ENCODE data around the gene COL24A1. TPM values are rescaled to one million over a fixed set of nuclear protein-coding genes. Genes with fewer than 3 reads are reported as not detected.
"Not testable (repeated sequence)": the region's sequence is repeated elsewhere in the genome, so short reads cannot be mapped to it uniquely, and the experiment has no call there.

Gene COL24A1
- total and polyA plus RNA-seq, 2 experiments from 2014 or later, result 0.32 to 0.54 TPM

- no peak for TF ChIP-seq CTCF (IDR thresholded peaks at IDR 0.05; ENCODE audit: low read depth, low read length)
- H3K36me3 ChIP-seq, result no peaks in the 10 kb centered on the region
- no peak for DNase-seq (ENCODE audit: low read depth in 1 of 2, low spot score in 1 of 2)
- H3K9me3 ChIP-seq (ENCODE audit: low read depth), result no peaks in the 10 kb centered on the region
- H3K27me3 ChIP-seq, result no peaks in the 10 kb centered on the region
- H3K27ac ChIP-seq, result no peak overlapping the region
- H3K4me3 ChIP-seq, result no peak overlapping the region
- H3K4me1 ChIP-seq (ENCODE audit: low read depth), result no peaks in the 10 kb centered on the region
Observed at GRCh38 chr1:85983316-85983715, 173.3 kb downstream of the COL24A1 start.

DNA sequence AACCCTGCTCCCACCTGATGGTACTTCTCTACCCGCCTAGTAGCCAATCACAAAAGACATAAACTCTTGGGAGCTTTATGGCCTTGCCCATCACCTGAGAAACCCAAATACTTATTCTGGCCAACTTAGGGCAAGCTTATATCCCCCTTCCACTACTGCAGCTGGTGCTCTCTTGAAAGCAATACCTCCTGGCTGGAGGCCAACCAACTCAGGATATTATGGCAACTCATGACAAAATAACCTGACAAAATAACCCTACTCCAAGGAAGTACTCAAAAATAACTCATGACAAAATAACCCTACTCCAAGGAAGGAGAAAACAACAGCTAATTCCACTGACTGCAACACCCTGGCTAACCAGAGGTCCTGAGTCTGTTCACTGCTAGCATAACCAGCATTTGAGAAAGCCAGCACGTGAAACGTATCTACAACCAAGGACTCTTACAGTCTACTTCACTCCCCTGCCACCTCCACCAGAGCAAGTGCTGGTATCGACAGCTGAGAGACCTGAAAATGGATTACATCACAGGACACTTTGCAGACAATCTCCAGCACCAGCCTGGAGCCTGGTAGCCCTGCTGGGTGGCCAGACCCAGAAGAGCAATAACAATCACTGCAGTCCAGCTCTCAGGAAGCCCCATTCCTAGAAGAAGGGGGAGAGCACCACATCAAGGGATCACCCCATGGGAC lies 179.9 kb downstream of the COL24A1 start:
- no peaks in the 10 kb centered on the region for H3K9me3 ChIP-seq (ENCODE audit: low read depth)
- no peak for TF ChIP-seq CTCF (IDR thresholded peaks at IDR 0.05; ENCODE audit: low read depth, low read length)
- H3K4me1 ChIP-seq (ENCODE audit: low read depth), result no peaks in the 10 kb centered on the region
- H3K27ac ChIP-seq, result no peak overlapping the region
- H3K4me3 ChIP-seq, result no peak overlapping the region
- H3K27me3 ChIP-seq, result no peaks in the 10 kb centered on the region
- DNase-seq (ENCODE audit: low read depth in 1 of 2, low spot score in 1 of 2), result peak in 1 of 2 donors; percentile 24
- H3K36me3 ChIP-seq, result no peaks in the 10 kb centered on the region

DNA sequence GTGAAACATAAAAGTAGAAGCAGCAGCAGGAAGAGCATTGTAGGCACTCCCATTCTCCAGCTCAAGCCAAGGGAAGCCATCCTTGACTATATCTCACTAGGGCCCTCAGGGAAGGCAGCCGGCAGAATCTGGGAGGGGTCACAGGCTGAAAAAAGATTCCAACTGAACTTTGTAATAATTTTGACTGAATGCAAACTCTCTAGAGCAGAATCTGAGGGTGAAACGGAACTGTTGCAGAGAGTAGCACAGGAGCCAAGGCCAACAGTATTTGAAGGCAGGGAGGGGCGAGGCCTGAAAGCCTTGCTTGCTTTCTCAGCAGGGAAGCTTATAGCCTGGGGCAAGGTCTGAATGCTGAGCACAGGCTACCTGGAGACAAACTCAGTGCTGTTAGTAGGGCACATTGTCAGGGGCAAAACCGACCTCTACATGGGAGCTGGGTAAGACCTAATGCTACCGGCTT lies 180.6 kb downstream of the COL24A1 start:
- Histone ChIP-seq H3K27me3 (no peaks in the 10 kb centered on the region), H3K9me3 (ENCODE audit: low read depth) (no peaks in the 10 kb centered on the region), H3K4me1 (ENCODE audit: low read depth) (no peaks in the 10 kb centered on the region), H3K36me3 (no peaks in the 10 kb centered on the region), H3K4me3 (no peak overlapping the region), H3K27ac (no peak overlapping the region)
- TF ChIP-seq CTCF (IDR thresholded peaks at IDR 0.05; ENCODE audit: low read depth, low read length), result no peak
- DNase-seq (ENCODE audit: low read depth in 1 of 2, low spot score in 1 of 2), result no peak

- no peak for TF ChIP-seq CTCF (IDR thresholded peaks at IDR 0.05; ENCODE audit: low read depth, low read length)
- no peak for DNase-seq (ENCODE audit: low read depth in 1 of 2, low spot score in 1 of 2)
- no peaks in the 10 kb centered on the region for H3K4me1 ChIP-seq (ENCODE audit: low read depth)
Observed at GRCh38 chr1:85962457-85962856, 194.1 kb downstream of the COL24A1 start.

GRCh38 chr1:85957760-85958159 lies 198.8 kb downstream of the COL24A1 start:
- Histone ChIP-seq H3K27me3 (no peaks in the 10 kb centered on the region), H3K4me1 (ENCODE audit: low read depth) (no peaks in the 10 kb centered on the region), H3K4me3 (no peak overlapping the region), H3K9me3 (ENCODE audit: low read depth) (no peaks in the 10 kb centered on the region), H3K36me3 (no peaks in the 10 kb centered on the region), H3K27ac (no peak overlapping the region)
- TF ChIP-seq CTCF (IDR thresholded peaks at IDR 0.05; ENCODE audit: low read depth, low read length), result no peak
- no peak for DNase-seq (ENCODE audit: low read depth in 1 of 2, low spot score in 1 of 2)

More at GRCh38 chr1:85962457-85962856, 194.1 kb downstream of the COL24A1 start:
- H3K9me3 ChIP-seq (ENCODE audit: low read depth), result no peaks in the 10 kb centered on the region
- H3K27me3 ChIP-seq, result no peaks in the 10 kb centered on the region
- no peak overlapping the region for H3K27ac ChIP-seq
- H3K4me3 ChIP-seq, result no peak overlapping the region
- H3K36me3 ChIP-seq, result no peaks in the 10 kb centered on the region

DNA sequence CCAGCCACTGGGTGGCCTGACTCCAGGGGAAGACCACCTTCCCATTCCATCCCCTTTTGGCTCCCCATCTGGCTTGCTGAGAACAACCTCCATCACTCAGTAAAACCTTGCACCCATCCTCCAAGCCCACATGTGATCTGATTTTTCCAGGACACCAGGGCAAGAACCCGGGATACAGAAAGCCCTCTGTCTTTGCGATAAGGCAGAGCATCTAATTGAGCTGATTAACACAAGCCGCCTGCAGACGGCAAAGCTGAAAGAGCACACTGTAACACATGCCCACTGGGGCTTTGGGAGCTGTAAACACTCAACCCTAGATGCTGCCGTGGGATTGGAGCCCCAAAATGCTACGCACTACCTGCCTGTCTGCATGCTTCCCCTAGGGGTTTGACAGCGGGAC lies 201.4 kb downstream of the COL24A1 start:
- not testable (repeated sequence) for H3K36me3 ChIP-seq; H3K4me1 ChIP-seq (ENCODE audit: low read depth); H3K27me3 ChIP-seq; H3K9me3 ChIP-seq (ENCODE audit: low read depth); H3K4me3 ChIP-seq; DNase-seq (ENCODE audit: low read depth in 1 of 2, low spot score in 1 of 2); H3K27ac ChIP-seq
